PFSK-1 (cell line): ENCODE data around the gene SLC10A4.

Experiments
- FOXP2 ChIP-seq: optimal IDR thresholded peaks from 2 replicates; pipeline ENCODE3; 2011; ENCODE audit warnings: borderline replicate concordance, control low read depth, inconsistent platforms; ENCODE audit not compliant: insufficient read depth; ENCODE audit errors: extremely low read length, extremely low read depth
- POLR2AphosphoS5 ChIP-seq: IDR thresholded peaks from 2 replicates; pipeline ENCODE4 v1.6.1; 2012; ENCODE audit warnings: low read depth, mild to moderate bottlenecking, control low read depth, low read length, moderate library complexity
- SIN3A ChIP-seq: IDR thresholded peaks from 2 replicates; pipeline ENCODE4 v1.6.1; 2012; ENCODE audit warnings: mild to moderate bottlenecking, low read length, moderate library complexity, borderline replicate concordance; ENCODE audit not compliant: insufficient read depth
- TAF1 ChIP-seq: IDR thresholded peaks from 2 replicates; pipeline ENCODE4 v1.6.1; 2012; ENCODE audit warnings: low read length, control low read depth, borderline replicate concordance; ENCODE audit not compliant: insufficient read depth
- TF ChIP-seq, protein P1 (sequence below), 2 experiments: IDR thresholded peaks; 2 replicates each; pipeline versions ENCODE4 v1.6.1 to v1.8.0; 2011 to 2012; ENCODE audit warnings: low read depth in 2 of 2, low read length in 2 of 2, control low read depth in 1 of 2, inconsistent platforms in 1 of 2, mild to moderate bottlenecking in 1 of 2, moderate library complexity in 1 of 2; ENCODE audit not compliant: insufficient read depth in 1 of 2

Gene SLC10A4

DNA sequence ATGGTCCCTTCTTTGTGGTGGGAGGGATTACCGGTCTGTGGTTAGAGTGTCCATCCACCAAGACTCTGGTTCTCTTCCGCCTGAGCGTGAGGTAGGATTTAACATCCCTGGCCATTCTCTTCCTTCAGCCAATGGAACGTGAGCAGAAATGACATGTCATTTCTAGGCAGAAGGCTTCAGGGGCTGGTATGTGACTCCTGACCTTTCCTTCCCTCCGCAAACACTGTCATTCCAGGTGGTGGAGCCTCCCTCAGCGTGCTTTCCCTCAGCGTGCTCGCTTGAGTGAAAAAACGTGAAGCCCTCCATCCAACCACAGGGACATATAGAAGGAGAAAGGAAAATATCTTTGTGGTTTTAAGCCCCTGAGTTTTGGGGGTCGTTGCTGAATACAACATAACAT, 34.0 kb upstream of the SLC10A4 start:
- TF ChIP-seq FOXP2 (no peak), POLR2AphosphoS5 (no peak), SIN3A (no peak), TAF1 (no peak)
- TF ChIP-seq, protein P1, sequence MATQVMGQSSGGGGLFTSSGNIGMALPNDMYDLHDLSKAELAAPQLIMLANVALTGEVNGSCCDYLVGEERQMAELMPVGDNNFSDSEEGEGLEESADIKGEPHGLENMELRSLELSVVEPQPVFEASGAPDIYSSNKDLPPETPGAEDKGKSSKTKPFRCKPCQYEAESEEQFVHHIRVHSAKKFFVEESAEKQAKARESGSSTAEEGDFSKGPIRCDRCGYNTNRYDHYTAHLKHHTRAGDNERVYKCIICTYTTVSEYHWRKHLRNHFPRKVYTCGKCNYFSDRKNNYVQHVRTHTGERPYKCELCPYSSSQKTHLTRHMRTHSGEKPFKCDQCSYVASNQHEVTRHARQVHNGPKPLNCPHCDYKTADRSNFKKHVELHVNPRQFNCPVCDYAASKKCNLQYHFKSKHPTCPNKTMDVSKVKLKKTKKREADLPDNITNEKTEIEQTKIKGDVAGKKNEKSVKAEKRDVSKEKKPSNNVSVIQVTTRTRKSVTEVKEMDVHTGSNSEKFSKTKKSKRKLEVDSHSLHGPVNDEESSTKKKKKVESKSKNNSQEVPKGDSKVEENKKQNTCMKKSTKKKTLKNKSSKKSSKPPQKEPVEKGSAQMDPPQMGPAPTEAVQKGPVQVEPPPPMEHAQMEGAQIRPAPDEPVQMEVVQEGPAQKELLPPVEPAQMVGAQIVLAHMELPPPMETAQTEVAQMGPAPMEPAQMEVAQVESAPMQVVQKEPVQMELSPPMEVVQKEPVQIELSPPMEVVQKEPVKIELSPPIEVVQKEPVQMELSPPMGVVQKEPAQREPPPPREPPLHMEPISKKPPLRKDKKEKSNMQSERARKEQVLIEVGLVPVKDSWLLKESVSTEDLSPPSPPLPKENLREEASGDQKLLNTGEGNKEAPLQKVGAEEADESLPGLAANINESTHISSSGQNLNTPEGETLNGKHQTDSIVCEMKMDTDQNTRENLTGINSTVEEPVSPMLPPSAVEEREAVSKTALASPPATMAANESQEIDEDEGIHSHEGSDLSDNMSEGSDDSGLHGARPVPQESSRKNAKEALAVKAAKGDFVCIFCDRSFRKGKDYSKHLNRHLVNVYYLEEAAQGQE (IDR thresholded peaks at IDR 0.05; ENCODE audit: insufficient read depth in 1 of 2, low read depth in 2 of 2, low read length in 2 of 2) = no peak

DNA sequence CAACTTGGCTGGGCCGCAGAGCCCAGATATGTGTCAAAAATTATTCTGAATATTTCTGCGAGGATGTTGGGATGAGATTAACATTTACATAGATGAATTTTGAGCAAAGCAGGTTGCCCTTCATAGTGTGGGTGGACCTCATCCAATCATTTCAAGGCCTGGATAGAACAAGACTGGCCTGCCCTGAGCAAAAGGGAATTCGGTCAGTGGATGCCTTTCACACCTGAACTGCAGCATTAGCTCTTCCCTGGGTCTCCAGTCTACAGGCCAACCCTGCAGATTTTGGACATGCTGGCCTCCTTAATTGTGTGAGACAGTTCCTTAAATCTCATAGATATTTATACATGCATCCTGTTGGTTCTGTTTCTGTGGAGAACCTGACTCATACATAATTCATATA, 32.4 kb upstream of the SLC10A4 start:
- TF ChIP-seq, protein P1 (IDR thresholded peaks at IDR 0.05; ENCODE audit: insufficient read depth in 1 of 2, low read depth in 2 of 2, low read length in 2 of 2) = no peak
- no peak for TF ChIP-seq TAF1
- no peak for TF ChIP-seq FOXP2
- no peak for TF ChIP-seq SIN3A
- TF ChIP-seq POLR2AphosphoS5 = no peak

DNA sequence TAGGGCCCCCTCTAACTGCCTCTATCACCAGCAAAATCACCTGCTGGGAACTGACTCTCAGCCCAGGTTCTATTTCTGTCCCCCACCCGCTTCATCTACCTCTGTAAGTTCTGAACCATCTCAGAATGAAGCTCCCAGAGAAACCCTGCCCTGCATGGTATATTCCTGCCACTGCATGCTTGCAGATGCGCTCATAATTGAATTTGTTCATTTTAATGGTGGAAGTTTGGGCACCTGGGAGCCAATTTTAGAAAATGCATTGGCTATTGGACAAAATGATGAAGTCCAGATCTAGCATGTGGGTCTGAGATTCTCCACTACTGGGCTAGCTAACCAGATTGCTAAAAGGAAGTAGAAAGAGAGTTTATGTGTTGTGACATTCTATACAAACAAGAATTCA, 28.6 kb upstream of the SLC10A4 start:
- TF ChIP-seq POLR2AphosphoS5 (no peak), FOXP2 (no peak), SIN3A (no peak), TAF1 (no peak)
- TF ChIP-seq, protein P1 (IDR thresholded peaks at IDR 0.05; ENCODE audit: insufficient read depth in 1 of 2, low read depth in 2 of 2, low read length in 2 of 2) = no peak

DNA sequence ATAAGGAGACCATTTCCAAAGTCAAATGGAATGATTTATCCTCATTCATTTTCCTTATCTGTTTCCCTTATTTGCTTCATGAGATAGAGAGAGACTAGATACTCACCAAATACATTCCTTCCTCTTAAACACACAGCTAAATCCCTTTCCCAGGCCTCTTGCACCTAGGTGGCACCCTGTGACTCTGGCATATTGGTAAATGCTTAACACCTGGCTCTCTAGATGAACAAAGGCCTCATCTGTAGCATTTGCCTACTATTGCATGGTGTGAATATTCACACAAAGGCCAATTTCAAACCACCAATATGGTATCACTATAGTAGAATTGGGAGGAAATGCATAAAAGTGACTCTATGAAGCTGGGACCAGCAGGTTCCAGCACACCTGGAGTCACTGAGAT, 22.1 kb upstream of the SLC10A4 start:
- no peak for TF ChIP-seq FOXP2
- no peak for TF ChIP-seq SIN3A
- TF ChIP-seq POLR2AphosphoS5 = no peak
- no peak for TF ChIP-seq TAF1
- TF ChIP-seq, protein P1 (IDR thresholded peaks at IDR 0.05; ENCODE audit: insufficient read depth in 1 of 2, low read depth in 2 of 2, low read length in 2 of 2) = no peak

DNA sequence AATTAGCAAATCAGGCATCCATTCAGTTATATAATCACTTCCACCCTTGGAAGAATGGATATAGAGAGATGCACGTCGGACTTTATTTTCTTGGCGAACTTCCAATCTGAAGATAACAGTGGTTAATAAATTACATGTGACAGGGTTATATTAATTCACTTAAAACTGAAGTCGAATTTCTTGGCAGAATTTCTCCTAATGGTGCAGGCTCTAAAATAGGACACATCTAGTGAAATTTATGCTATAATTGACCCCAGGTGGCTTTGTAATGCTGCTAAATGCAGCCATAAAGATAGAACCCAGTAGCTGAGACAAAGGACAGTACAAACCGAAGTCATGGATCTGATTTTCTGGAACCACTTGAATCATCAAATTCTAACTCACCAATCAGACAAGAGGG, 20.8 kb upstream of the SLC10A4 start:
- TF ChIP-seq POLR2AphosphoS5 (no peak), TAF1 (no peak), FOXP2 (no peak), SIN3A (no peak)
- TF ChIP-seq, protein P1 (IDR thresholded peaks at IDR 0.05; ENCODE audit: insufficient read depth in 1 of 2, low read depth in 2 of 2, low read length in 2 of 2) = no peak
